ENCODE results near the gene AKT1.
A peak's percentile ranks its signal among the peaks of the same experiment; 100 is the strongest.

GRCh38 chr14:104770851-104771272, 24.7 kb downstream of the AKT1 start:
- TF ChIP-seq CTCF (conservative IDR thresholded peaks at IDR 0.05; ENCODE audit: low read depth in 2 of 2) (peak; percentile 53 to 65), ZNF462 (CRISPR knock-in tag; IDR thresholded peaks at IDR 0.05) (no peak), ETS1 (IDR thresholded peaks at IDR 0.05) (no peak), EZH2phosphoT487 (IDR thresholded peaks at IDR 0.05; ENCODE audit: unreplicated experiment) (no peak), EZH2 (IDR thresholded peaks at IDR 0.05; ENCODE audit: low read depth, unreplicated experiment) (no peak)

Data from GM23338 (cell line).